PFSK-1 (cell line): ENCODE data around the gene SORL1.

Experiments used
- FOXP2 ChIP-seq: optimal IDR thresholded peaks from 2 replicates; pipeline ENCODE3; 2011; ENCODE audit warnings: borderline replicate concordance, control low read depth, inconsistent platforms; ENCODE audit not compliant: insufficient read depth; ENCODE audit errors: extremely low read length, extremely low read depth
- POLR2AphosphoS5 ChIP-seq: IDR thresholded peaks from 2 replicates; pipeline ENCODE4 v1.6.1; 2012; ENCODE audit warnings: low read depth, mild to moderate bottlenecking, control low read depth, low read length, moderate library complexity
- REST ChIP-seq, 2 experiments: IDR thresholded peaks; 2 replicates each; pipeline versions ENCODE4 v1.6.1 to v1.8.0; 2011 to 2012; ENCODE audit warnings: low read depth in 2 of 2, low read length in 2 of 2, control low read depth in 1 of 2, inconsistent platforms in 1 of 2, mild to moderate bottlenecking in 1 of 2, moderate library complexity in 1 of 2; ENCODE audit not compliant: insufficient read depth in 1 of 2
- SIN3A ChIP-seq: IDR thresholded peaks from 2 replicates; pipeline ENCODE4 v1.6.1; 2012; ENCODE audit warnings: mild to moderate bottlenecking, low read length, moderate library complexity, borderline replicate concordance; ENCODE audit not compliant: insufficient read depth
- TAF1 ChIP-seq: IDR thresholded peaks from 2 replicates; pipeline ENCODE4 v1.6.1; 2012; ENCODE audit warnings: low read length, control low read depth, borderline replicate concordance; ENCODE audit not compliant: insufficient read depth

SORL1 gene

GRCh38 chr11:121435132-121435531 is 17.0 kb upstream of the SORL1 start:
- TF ChIP-seq SIN3A = no peak
- TF ChIP-seq FOXP2 = no peak
- TF ChIP-seq TAF1 = no peak
- no peak for TF ChIP-seq REST (IDR thresholded peaks at IDR 0.05; ENCODE audit: insufficient read depth in 1 of 2, low read depth in 2 of 2, low read length in 2 of 2)
- TF ChIP-seq POLR2AphosphoS5 = no peak

- TF ChIP-seq POLR2AphosphoS5 (no peak), TAF1 (no peak)
Measured at GRCh38 chr11:121435551-121436511, 16.3 kb upstream of the SORL1 start.

- no peak for TF ChIP-seq FOXP2
- TF ChIP-seq TAF1 = no peak
- TF ChIP-seq SIN3A = no peak
- no peak for TF ChIP-seq REST (IDR thresholded peaks at IDR 0.05; ENCODE audit: insufficient read depth in 1 of 2, low read depth in 2 of 2, low read length in 2 of 2)
- no peak for TF ChIP-seq POLR2AphosphoS5
Measured at GRCh38 chr11:121437018-121437685, 15.0 kb upstream of the SORL1 start.

GRCh38 chr11:121437686-121438078 is 14.4 kb upstream of the SORL1 start:
- no peak for TF ChIP-seq SIN3A
- no peak for TF ChIP-seq FOXP2
- TF ChIP-seq TAF1 = no peak
- TF ChIP-seq POLR2AphosphoS5 = no peak
- TF ChIP-seq REST (IDR thresholded peaks at IDR 0.05; ENCODE audit: insufficient read depth in 1 of 2, low read depth in 2 of 2, low read length in 2 of 2) = no peak

- TF ChIP-seq SIN3A (no peak), POLR2AphosphoS5 (no peak), TAF1 (no peak), FOXP2 (no peak), REST (IDR thresholded peaks at IDR 0.05; ENCODE audit: insufficient read depth in 1 of 2, low read depth in 2 of 2, low read length in 2 of 2) (no peak)
Measured at GRCh38 chr11:121439337-121439736, 12.8 kb upstream of the SORL1 start.
